Measurements from ENCODE around the gene EPHA1. TPM values are rescaled to one million over a fixed set of nuclear protein-coding genes. Genes with fewer than 3 reads are reported as not detected.

EPHA1 gene
- polyA plus RNA-seq, 1 of the 3 experiments (the other 2 are of a cell fraction) = 0.49 TPM

DNA sequence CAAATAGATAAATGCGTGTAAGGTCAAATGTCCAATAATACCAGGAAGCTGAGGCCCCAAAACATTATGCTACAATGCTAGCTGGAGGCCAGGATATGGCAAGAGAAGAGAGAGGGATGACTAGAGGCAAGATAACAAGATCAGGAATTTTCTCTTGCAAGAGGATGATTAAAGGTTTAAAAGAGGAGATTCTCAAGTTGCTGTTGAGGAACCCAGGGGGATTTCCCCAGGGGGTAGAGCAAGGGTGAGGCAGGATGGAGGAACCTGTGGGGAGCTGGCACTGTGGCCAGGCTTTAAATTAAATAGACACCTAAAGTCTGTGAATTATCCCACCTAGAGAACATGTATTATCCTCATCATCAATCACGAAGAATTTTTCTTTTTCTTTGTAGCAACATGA lies 31.2 kb upstream of the EPHA1 start (continued):
- TF ChIP-seq, protein P1, sequence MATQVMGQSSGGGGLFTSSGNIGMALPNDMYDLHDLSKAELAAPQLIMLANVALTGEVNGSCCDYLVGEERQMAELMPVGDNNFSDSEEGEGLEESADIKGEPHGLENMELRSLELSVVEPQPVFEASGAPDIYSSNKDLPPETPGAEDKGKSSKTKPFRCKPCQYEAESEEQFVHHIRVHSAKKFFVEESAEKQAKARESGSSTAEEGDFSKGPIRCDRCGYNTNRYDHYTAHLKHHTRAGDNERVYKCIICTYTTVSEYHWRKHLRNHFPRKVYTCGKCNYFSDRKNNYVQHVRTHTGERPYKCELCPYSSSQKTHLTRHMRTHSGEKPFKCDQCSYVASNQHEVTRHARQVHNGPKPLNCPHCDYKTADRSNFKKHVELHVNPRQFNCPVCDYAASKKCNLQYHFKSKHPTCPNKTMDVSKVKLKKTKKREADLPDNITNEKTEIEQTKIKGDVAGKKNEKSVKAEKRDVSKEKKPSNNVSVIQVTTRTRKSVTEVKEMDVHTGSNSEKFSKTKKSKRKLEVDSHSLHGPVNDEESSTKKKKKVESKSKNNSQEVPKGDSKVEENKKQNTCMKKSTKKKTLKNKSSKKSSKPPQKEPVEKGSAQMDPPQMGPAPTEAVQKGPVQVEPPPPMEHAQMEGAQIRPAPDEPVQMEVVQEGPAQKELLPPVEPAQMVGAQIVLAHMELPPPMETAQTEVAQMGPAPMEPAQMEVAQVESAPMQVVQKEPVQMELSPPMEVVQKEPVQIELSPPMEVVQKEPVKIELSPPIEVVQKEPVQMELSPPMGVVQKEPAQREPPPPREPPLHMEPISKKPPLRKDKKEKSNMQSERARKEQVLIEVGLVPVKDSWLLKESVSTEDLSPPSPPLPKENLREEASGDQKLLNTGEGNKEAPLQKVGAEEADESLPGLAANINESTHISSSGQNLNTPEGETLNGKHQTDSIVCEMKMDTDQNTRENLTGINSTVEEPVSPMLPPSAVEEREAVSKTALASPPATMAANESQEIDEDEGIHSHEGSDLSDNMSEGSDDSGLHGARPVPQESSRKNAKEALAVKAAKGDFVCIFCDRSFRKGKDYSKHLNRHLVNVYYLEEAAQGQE (IDR thresholded peaks at IDR 0.05; ENCODE audit: low read depth, low read length) = no peak
- TF ChIP-seq YY1 (IDR thresholded peaks at IDR 0.05; ENCODE audit: low read depth) = no peak
- TF ChIP-seq NRF1 (IDR thresholded peaks at IDR 0.05; ENCODE audit: low read depth, low read length) = no peak
- TF ChIP-seq, protein P2, sequence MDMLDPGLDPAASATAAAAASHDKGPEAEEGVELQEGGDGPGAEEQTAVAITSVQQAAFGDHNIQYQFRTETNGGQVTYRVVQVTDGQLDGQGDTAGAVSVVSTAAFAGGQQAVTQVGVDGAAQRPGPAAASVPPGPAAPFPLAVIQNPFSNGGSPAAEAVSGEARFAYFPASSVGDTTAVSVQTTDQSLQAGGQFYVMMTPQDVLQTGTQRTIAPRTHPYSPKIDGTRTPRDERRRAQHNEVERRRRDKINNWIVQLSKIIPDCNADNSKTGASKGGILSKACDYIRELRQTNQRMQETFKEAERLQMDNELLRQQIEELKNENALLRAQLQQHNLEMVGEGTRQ (IDR thresholded peaks at IDR 0.05; ENCODE audit: borderline replicate concordance, low read depth, low read length) = no peak
- TF ChIP-seq POLR2AphosphoS5 (IDR thresholded peaks at IDR 0.05; ENCODE audit: low read depth, low read length) = no peak

DNA sequence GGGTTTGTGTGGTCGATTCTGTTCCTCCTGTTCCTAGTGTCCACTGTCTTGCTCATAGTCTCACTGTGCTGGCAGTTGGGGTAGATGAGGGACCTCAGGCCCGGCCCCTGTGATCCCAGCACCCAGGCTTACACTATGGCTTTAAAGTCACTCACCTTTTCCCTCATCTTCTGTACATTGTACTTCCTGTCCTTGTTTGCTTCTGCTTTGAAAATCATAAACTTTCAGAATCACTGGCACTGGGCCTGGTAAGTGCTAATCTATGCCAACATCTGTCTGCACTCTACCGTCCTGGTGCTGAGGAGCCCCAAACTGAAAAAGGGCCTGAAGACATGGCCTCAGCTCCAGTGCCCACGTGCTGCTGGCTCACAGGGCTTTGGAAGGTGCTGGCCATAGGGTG lies 28.9 kb upstream of the EPHA1 start:
- Histone ChIP-seq H3K9ac (no peak overlapping the region), H2AFZ (ENCODE audit: low read depth) (no peak overlapping the region), H3K27me3 (ENCODE audit: insufficient read depth) (no peaks in the 10 kb centered on the region), H3K36me3 (replicated peaks in 1 of 2; ENCODE audit: control insufficient read depth in 1 of 2, insufficient read depth in 2 of 2, low read length in 1 of 2) (no peaks in the 10 kb centered on the region), H3F3A (replicated peaks; ENCODE audit: insufficient read depth) (no peaks in the 10 kb centered on the region), H3K27ac (ENCODE audit: low read depth in 2 of 2, low read length in 1 of 2) (no peak overlapping the region), H3K4me3 (ENCODE audit: low read depth in 2 of 2, low read length in 1 of 2) (no peak overlapping the region), H3K9me2 (no peaks in the 10 kb centered on the region), H3K4me1 (ENCODE audit: control insufficient read depth in 1 of 2, insufficient read depth in 2 of 2, low read depth in 1 of 2, low read length in 1 of 2) (no peaks in the 10 kb centered on the region), H3K9me3 (no peaks in the 10 kb centered on the region), H4K20me1 (ENCODE audit: insufficient read depth) (no peaks in the 10 kb centered on the region), H3K4me2 (no peak overlapping the region), H3K79me2 (ENCODE audit: insufficient read depth) (no peaks in the 10 kb centered on the region)
- 36% methylated on average over 4 of the region's 4 CpGs for WGBS (ENCODE audit: low lambda C conversion rate)
- DNase-seq = no peak
- ChIA-PET POLR2A (no interaction called here), CTCF (interaction anchor here (1.7 kb wide), 1 partner anchor 21 kb away, joined by 5 read pairs; no protein-coding TSS in a partner anchor)
- TF ChIP-seq EP300 (IDR thresholded peaks at IDR 0.05; ENCODE audit: borderline replicate concordance in 1 of 2, low read depth in 1 of 2, low read length in 1 of 2) (no peak), FOSL2 (IDR thresholded peaks at IDR 0.05; ENCODE audit: borderline replicate concordance, low read depth) (no peak), FOXJ3 (CRISPR knock-in tag; IDR thresholded peaks at IDR 0.05) (no peak), MEF2A (IDR thresholded peaks at IDR 0.05; ENCODE audit: borderline replicate concordance, low read depth) (no peak), TAF1 (IDR thresholded peaks at IDR 0.05; ENCODE audit: borderline replicate concordance, low read depth, low read length) (no peak), YY1 (IDR thresholded peaks at IDR 0.05; ENCODE audit: low read depth) (no peak), MXI1 (IDR thresholded peaks at IDR 0.05; ENCODE audit: low read depth, low read length) (no peak), SMC3 (IDR thresholded peaks at IDR 0.05; ENCODE audit: low read depth, low read length) (no peak), CHD2 (IDR thresholded peaks at IDR 0.05; ENCODE audit: low read length, partially characterized antibody) (no peak), RFX5 (IDR thresholded peaks at IDR 0.05; ENCODE audit: low read length) (no peak), GATA2 (CRISPR knock-in tag; IDR thresholded peaks at IDR 0.05) (no peak), RXRA (IDR thresholded peaks at IDR 0.05; ENCODE audit: borderline replicate concordance, low read depth) (no peak), GABPA (IDR thresholded peaks at IDR 0.05; ENCODE audit: low read depth) (no peak), RCOR1 (IDR thresholded peaks at IDR 0.05; ENCODE audit: low read length) (no peak)
- TF ChIP-seq, protein P3, sequence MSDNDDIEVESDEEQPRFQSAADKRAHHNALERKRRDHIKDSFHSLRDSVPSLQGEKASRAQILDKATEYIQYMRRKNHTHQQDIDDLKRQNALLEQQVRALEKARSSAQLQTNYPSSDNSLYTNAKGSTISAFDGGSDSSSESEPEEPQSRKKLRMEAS (IDR thresholded peaks at IDR 0.05; ENCODE audit: low read depth) = no peak
- TF ChIP-seq, protein P4, sequence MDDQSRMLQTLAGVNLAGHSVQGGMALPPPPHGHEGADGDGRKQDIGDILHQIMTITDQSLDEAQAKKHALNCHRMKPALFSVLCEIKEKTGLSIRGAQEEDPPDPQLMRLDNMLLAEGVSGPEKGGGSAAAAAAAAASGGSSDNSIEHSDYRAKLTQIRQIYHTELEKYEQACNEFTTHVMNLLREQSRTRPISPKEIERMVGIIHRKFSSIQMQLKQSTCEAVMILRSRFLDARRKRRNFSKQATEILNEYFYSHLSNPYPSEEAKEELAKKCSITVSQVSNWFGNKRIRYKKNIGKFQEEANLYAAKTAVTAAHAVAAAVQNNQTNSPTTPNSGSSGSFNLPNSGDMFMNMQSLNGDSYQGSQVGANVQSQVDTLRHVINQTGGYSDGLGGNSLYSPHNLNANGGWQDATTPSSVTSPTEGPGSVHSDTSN (IDR thresholded peaks at IDR 0.05) = no peak
- TF ChIP-seq, protein P2 (IDR thresholded peaks at IDR 0.05; ENCODE audit: borderline replicate concordance, low read depth, low read length) = no peak
- TF ChIP-seq, protein P5, sequence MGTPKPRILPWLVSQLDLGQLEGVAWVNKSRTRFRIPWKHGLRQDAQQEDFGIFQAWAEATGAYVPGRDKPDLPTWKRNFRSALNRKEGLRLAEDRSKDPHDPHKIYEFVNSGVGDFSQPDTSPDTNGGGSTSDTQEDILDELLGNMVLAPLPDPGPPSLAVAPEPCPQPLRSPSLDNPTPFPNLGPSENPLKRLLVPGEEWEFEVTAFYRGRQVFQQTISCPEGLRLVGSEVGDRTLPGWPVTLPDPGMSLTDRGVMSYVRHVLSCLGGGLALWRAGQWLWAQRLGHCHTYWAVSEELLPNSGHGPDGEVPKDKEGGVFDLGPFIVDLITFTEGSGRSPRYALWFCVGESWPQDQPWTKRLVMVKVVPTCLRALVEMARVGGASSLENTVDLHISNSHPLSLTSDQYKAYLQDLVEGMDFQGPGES (IDR thresholded peaks at IDR 0.05; ENCODE audit: low read depth, low read length) = no peak
- TF ChIP-seq, protein P6, sequence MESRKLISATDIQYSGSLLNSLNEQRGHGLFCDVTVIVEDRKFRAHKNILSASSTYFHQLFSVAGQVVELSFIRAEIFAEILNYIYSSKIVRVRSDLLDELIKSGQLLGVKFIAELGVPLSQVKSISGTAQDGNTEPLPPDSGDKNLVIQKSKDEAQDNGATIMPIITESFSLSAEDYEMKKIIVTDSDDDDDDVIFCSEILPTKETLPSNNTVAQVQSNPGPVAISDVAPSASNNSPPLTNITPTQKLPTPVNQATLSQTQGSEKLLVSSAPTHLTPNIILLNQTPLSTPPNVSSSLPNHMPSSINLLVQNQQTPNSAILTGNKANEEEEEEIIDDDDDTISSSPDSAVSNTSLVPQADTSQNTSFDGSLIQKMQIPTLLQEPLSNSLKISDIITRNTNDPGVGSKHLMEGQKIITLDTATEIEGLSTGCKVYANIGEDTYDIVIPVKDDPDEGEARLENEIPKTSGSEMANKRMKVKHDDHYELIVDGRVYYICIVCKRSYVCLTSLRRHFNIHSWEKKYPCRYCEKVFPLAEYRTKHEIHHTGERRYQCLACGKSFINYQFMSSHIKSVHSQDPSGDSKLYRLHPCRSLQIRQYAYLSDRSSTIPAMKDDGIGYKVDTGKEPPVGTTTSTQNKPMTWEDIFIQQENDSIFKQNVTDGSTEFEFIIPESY (IDR thresholded peaks at IDR 0.05; ENCODE audit: borderline replicate concordance, low read depth) = no peak
